Ureter (tissue), 1 donor: ENCODE data around the gene ZNF200. TPM values are rescaled to one million over a fixed set of nuclear protein-coding genes. Genes with fewer than 3 reads are reported as not detected.
A peak's percentile ranks its signal among the peaks of the same experiment; 100 is the strongest.
"Not testable (repeated sequence)": the region's sequence is repeated elsewhere in the genome, so short reads cannot be mapped to it uniquely, and the experiment has no call there.

Source experiments
- DNase-seq: peaks from one replicate; pipeline ENCODE4 v3.0.0-alpha.2; 2020; ENCODE audit warnings: low spot score
- total RNA-seq: library from RNA; stranded (reverse); gene quantifications from one replicate; pipeline ENCODE4 v1.2.4, GENCODE V29; 2023
- donor health status: DM: yes; HTN: yes; CAD: no.

ZNF200 gene
- total RNA-seq, 1 donor from 2014 or later: 7.8 TPM

- DNase-seq: no peak
These were observed 18.0 kb upstream of the ZNF200 start for GRCh38 chr16:3252967-3253366.

- no peak for DNase-seq
These were observed 14.5 kb upstream of the ZNF200 start for GRCh38 chr16:3249451-3249850.

- DNase-seq: no peak
These were observed 14.1 kb upstream of the ZNF200 start for GRCh38 chr16:3249020-3249419.

- DNase-seq: no peak
These were observed 13.6 kb upstream of the ZNF200 start for GRCh38 chr16:3248596-3248995.

GRCh38 chr16:3246876-3247275 lies 11.9 kb upstream of the ZNF200 start:
- DNase-seq: peak; percentile 10

- no peak for DNase-seq
These were observed 11.0 kb upstream of the ZNF200 start for GRCh38 chr16:3246002-3246401.

- no peak for DNase-seq
These were observed 8.9 kb upstream of the ZNF200 start for GRCh38 chr16:3243882-3244281.

- DNase-seq: no peak
These were observed 7.8 kb upstream of the ZNF200 start for GRCh38 chr16:3242709-3243108.

GRCh38 chr16:3241761-3242160 lies 6.8 kb upstream of the ZNF200 start:
- DNase-seq: no peak

GRCh38 chr16:3235856-3236669 lies 1.1 kb upstream of the ZNF200 start:
- peak; percentile 50 for DNase-seq

GRCh38 chr16:3234543-3234856 lies 458 bp downstream of the ZNF200 start:
- DNase-seq: no peak

- DNase-seq: no peak
These were observed 10.9 kb downstream of the ZNF200 start for GRCh38 chr16:3223913-3224515.

GRCh38 chr16:3220839-3221238 lies 14.1 kb downstream of the ZNF200 start:
- DNase-seq: no peak

GRCh38 chr16:3216263-3216640 lies 18.7 kb downstream of the ZNF200 start:
- no peak for DNase-seq

GRCh38 chr16:3215601-3216262 lies 19.2 kb downstream of the ZNF200 start:
- DNase-seq: no peak

- DNase-seq: no peak
These were observed 19.9 kb downstream of the ZNF200 start for GRCh38 chr16:3214904-3215600.

GRCh38 chr16:3212567-3212966 lies 22.4 kb downstream of the ZNF200 start:
- DNase-seq: no peak

- DNase-seq: no peak
These were observed 23.0 kb downstream of the ZNF200 start for GRCh38 chr16:3212006-3212405.

GRCh38 chr16:3207086-3207953 lies 27.6 kb downstream of the ZNF200 start:
- no peak for DNase-seq

- DNase-seq: not testable (repeated sequence)
These were observed 29.0 kb downstream of the ZNF200 start for GRCh38 chr16:3205939-3206338.

- DNase-seq: no peak
These were observed 31.9 kb downstream of the ZNF200 start for GRCh38 chr16:3202903-3203539.
